Tibial artery (tissue), 4 donors: ENCODE results near the gene HSF4.

Experiments used
- DNase-seq, 2 donors: peaks; one replicate each; pipeline ENCODE4 v3.0.0-alpha.2; 2019
- H3K27ac ChIP-seq, 2 donors: fragments of 200-600 bp; sonication (generic) in 1 of 2; 1 replicate in 1 of 2; 2 replicates in 1 of 2; pipeline ENCODE4 v1.5.1; 2018 to 2019; ENCODE audit warnings: mild to moderate bottlenecking in 1 of 2
- H3K27me3 ChIP-seq, 2 donors: fragments of 200-600 bp; sonication (generic) in 1 of 2; one replicate each; pipeline versions ENCODE4 v1.5.1 to v1.6.0; 2016 to 2019
- H3K36me3 ChIP-seq, 3 donors: fragments of 200-600 bp; sonication (generic) in 2 of 3; one replicate each; pipeline ENCODE4 v1.5.1; 2016 to 2019; ENCODE audit warnings: mild to moderate bottlenecking in 2 of 3
- H3K4me1 ChIP-seq, 4 donors: fragments of 200-600 bp; sonication (generic) in 2 of 4; 1 replicate in 3 of 4; 2 replicates in 1 of 4; pipeline ENCODE4 v1.5.1; 2016 to 2019
- H3K4me3 ChIP-seq, 2 donors: fragments of 200-600 bp; sonication (generic) in 1 of 2; 1 replicate in 1 of 2; 2 replicates in 1 of 2; pipeline ENCODE4 v1.5.1; 2018 to 2019; ENCODE audit warnings: mild to moderate bottlenecking in 2 of 2
- H3K9me3 ChIP-seq, 3 donors: fragments of 200-600 bp; sonication (generic) in 1 of 3; one replicate each; pipeline ENCODE4 v1.5.1; 2016 to 2019
- CTCF ChIP-seq, 2 experiments: fragments of 200-600 bp in 1 of 2; fragments of 450-650 bp in 1 of 2; IDR thresholded peaks; one replicate each; pipeline ENCODE4 v1.5.1; 2017 to 2019; ENCODE audit warnings: antibody characterized with exemption in 2 of 2, mild to moderate bottlenecking in 1 of 2, moderate library complexity in 1 of 2
- intact Hi-C: fragments of 100-400 bp; cut with DNase I; formaldehyde crosslinking; loops from one replicate; pipeline ENCODE4 v1.15.0; 2023; ENCODE audit warnings: low total_unique reads

HSF4 gene

DNA sequence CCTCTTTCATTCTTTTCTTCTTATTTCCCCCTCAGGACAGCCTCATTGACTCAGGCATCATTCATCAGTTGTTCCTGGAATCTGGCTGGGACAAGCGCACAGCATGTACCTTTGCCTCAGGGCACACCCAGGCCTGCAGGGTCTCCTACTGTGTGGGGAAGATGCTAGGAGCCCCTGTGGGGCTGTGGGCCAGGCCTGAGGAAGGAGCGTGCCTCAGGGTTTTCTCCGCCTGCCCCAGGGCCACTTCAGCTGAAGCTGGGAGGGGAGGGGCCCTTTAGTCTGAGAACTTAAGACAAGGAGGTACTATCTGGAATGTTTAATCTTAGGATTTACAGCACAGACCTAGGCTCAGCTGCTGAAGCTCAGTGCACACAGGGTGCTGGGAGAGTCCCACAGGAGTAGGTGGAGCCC is 42.3 kb downstream of the HSF4 start:
- H3K9me3 ChIP-seq = no peaks in the 10 kb centered on the region
- peaks cover 4 to 67% (median 18%) of the 10 kb centered on the region in 3 donors for H3K36me3 ChIP-seq
- DNase-seq = no peak
- no peak for TF ChIP-seq CTCF (IDR thresholded peaks at IDR 0.05)
- intact Hi-C loops = no loop called here
- H3K27ac ChIP-seq = no peak overlapping the region
- no peaks in the 10 kb centered on the region for H3K4me1 ChIP-seq
- H3K4me3 ChIP-seq = no peak overlapping the region
- H3K27me3 ChIP-seq = no peaks in the 10 kb centered on the region

GRCh38 chr16:67207249-67208091 is 42.9 kb downstream of the HSF4 start:
- Histone ChIP-seq H3K4me3 (no peak overlapping the region), H3K36me3 (peaks cover 4 to 62% (median 12%) of the 10 kb centered on the region in 3 donors), H3K27me3 (no peaks in the 10 kb centered on the region), H3K27ac (no peak overlapping the region), H3K9me3 (no peaks in the 10 kb centered on the region), H3K4me1 (no peaks in the 10 kb centered on the region)
- intact Hi-C loops = no loop called here
- no peak for TF ChIP-seq CTCF (IDR thresholded peaks at IDR 0.05)
- no peak for DNase-seq

- no peak overlapping the region for H3K27ac ChIP-seq
- TF ChIP-seq CTCF (IDR thresholded peaks at IDR 0.05) = no peak
- no peaks in the 10 kb centered on the region for H3K9me3 ChIP-seq
- intact Hi-C loops = no loop called here
- H3K4me3 ChIP-seq = no peak overlapping the region
- DNase-seq = no peak
- peaks cover 2 to 60% (median 6%) of the 10 kb centered on the region in 3 donors for H3K36me3 ChIP-seq
- no peaks in the 10 kb centered on the region for H3K27me3 ChIP-seq
- H3K4me1 ChIP-seq = no peaks in the 10 kb centered on the region
Observed at GRCh38 chr16:67208154-67208896, 43.8 kb downstream of the HSF4 start.

DNA sequence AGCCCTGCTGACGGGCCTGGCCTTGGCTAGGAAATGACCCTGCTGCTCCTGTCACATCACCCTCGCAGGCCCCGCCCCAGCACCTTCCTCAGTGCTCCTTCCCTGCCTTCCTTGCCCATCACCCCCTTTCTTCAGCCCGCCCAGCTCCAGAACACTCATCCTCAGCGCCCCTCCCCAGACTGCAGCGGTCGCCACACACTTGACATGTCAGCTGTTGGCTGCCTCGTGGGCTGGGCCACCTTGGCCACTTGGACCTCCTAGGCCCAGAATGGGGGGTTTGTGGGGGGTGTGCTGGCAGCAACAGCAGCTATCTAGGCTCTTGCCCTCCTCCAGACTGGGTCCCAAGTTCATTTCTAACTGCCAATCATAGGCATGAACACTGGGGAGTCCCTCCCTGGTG is 45.0 kb downstream of the HSF4 start:
- Histone ChIP-seq H3K4me1 (no peaks in the 10 kb centered on the region), H3K27me3 (no peaks in the 10 kb centered on the region), H3K4me3 (no peak overlapping the region), H3K36me3 (peaks cover 0 to 50% (median 0%) of the 10 kb centered on the region in 3 donors), H3K27ac (no peak overlapping the region), H3K9me3 (no peaks in the 10 kb centered on the region)
- intact Hi-C loops = no loop called here
- DNase-seq = no peak
- TF ChIP-seq CTCF (IDR thresholded peaks at IDR 0.05) = no peak

DNA sequence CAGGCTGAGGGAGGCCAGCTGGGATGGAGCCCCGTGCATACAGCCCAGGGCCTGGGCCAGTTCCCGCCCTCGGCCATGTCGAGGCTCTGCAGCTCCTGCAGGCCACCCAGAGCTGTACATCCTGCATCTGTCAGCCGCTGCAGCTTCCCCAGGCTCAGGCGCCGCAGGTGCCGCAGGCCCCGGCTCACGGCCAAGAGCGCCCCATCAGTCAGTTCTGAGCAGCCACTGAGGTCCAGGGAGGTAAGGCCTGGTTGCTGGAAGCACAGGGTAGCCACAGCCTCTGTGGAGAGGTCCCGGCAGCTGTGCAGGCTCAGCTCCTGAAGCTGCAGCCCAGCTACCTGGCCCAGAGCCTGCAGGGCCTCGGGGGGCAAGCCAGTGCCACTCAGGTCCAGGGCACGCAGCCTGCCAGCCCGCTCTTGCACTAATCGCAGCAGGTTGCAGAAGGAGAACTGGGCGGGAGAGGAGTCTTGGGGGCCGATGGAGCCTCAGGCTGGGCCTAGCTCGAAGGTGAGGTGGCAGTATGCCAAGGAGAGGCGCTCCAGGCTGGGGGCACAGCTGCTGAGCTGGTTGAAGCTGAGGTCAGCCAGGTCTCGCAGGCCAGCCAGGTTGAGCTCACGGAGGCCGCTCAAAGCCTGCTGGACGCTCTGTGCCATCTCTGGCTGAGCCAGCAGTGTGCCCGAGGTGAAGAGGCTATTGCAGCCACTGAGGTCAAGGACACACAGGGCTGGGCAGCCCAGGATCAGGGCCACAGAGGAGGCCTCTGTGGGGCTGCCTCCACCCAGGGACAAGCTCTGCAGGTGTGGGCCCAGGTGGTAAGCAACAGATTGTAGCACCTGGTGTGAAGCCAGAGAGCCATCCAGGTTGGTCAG is 45.8 kb downstream of the HSF4 start:
- H3K36me3 ChIP-seq = peaks cover 0 to 54% (median 0%) of the 10 kb centered on the region in 3 donors
- H3K27ac ChIP-seq = no peak overlapping the region
- intact Hi-C loops = no loop called here
- H3K9me3 ChIP-seq = no peaks in the 10 kb centered on the region
- no peaks in the 10 kb centered on the region for H3K27me3 ChIP-seq
- TF ChIP-seq CTCF (IDR thresholded peaks at IDR 0.05) = no peak
- H3K4me1 ChIP-seq = no peaks in the 10 kb centered on the region
- DNase-seq = no peak
- no peak overlapping the region for H3K4me3 ChIP-seq
